H9 (cell line): ENCODE results near the gene ABCA1. TPM values are rescaled to one million over a fixed set of nuclear protein-coding genes. Genes with fewer than 3 reads are reported as not detected.

Experiments used
- DNase-seq: peaks from one replicate; pipeline ENCODE4 v3.0.0-alpha.2; 2017
- H2AFZ ChIP-seq: one replicate; pipeline ENCODE4 v1.6.1; 2013; ENCODE audit warnings: mild to moderate bottlenecking, low read length, control low read depth, moderate library complexity
- H2AK5ac ChIP-seq: 2 replicates; pipeline ENCODE4 v1.6.1; 2013; ENCODE audit warnings: low read length, control low read depth, mixed read lengths; ENCODE audit not compliant: insufficient read length
- H2BK120ac ChIP-seq: one replicate; pipeline ENCODE4 v1.6.1; 2013; ENCODE audit warnings: low read depth, mild to moderate bottlenecking, low read length, control low read depth, inconsistent platforms; ENCODE audit not compliant: poor library complexity, severe bottlenecking
- H2BK12ac ChIP-seq: 2 replicates; pipeline ENCODE4 v1.6.1; 2013; ENCODE audit warnings: low read length, control low read depth, mixed read lengths, low read depth; ENCODE audit not compliant: insufficient read length
- H2BK15ac ChIP-seq: 2 replicates; pipeline ENCODE4 v1.6.1; 2013; ENCODE audit warnings: low read depth, low read length, control low read depth
- H2BK20ac ChIP-seq: one replicate; pipeline ENCODE4 v1.6.1; 2013; ENCODE audit warnings: low read depth, mild to moderate bottlenecking, low read length, control low read depth, inconsistent platforms; ENCODE audit not compliant: poor library complexity, severe bottlenecking
- H2BK5ac ChIP-seq: 2 replicates; pipeline ENCODE4 v1.6.1; 2013; ENCODE audit warnings: low read length, control low read depth, mixed read lengths; ENCODE audit not compliant: insufficient read length
- H3K14ac ChIP-seq: 2 replicates; pipeline ENCODE4 v1.6.1; 2013; ENCODE audit warnings: low read length, control low read depth; ENCODE audit not compliant: insufficient read depth
- H3K18ac ChIP-seq: 2 replicates; pipeline ENCODE4 v1.6.1; 2013; ENCODE audit warnings: low read depth, mild to moderate bottlenecking, mixed read lengths, low read length, control low read depth; ENCODE audit not compliant: insufficient read length
- H3K23ac ChIP-seq: 2 replicates; pipeline ENCODE4 v1.6.1; 2013; ENCODE audit warnings: low read length, control low read depth, mixed read lengths, low read depth; ENCODE audit not compliant: insufficient read length
- H3K23me2 ChIP-seq: 2 replicates; pipeline ENCODE4 v1.6.1; 2013; ENCODE audit warnings: low read depth, mild to moderate bottlenecking, mixed read lengths, low read length, control low read depth; ENCODE audit not compliant: insufficient read length, poor library complexity, severe bottlenecking
- H3K27ac ChIP-seq: 2 replicates; pipeline ENCODE4 v1.5.1; 2013; ENCODE audit warnings: low read length, control low read depth, mixed read lengths, low read depth; ENCODE audit not compliant: insufficient read length
- H3K27me3 ChIP-seq: 2 replicates; pipeline ENCODE4 v1.6.1; 2013; ENCODE audit warnings: low read length, control low read depth, inconsistent platforms; ENCODE audit not compliant: insufficient read depth
- H3K4ac ChIP-seq: 2 replicates; pipeline ENCODE4 v1.6.1; 2013; ENCODE audit warnings: low read depth, mild to moderate bottlenecking, control low read depth, inconsistent platforms, low read length, moderate library complexity
- H3K4me1 ChIP-seq: 2 replicates; pipeline ENCODE4 v1.6.1; 2013; ENCODE audit warnings: low read length, control low read depth, inconsistent platforms; ENCODE audit not compliant: insufficient read depth
- H3K4me2 ChIP-seq: 2 replicates; pipeline ENCODE4 v1.6.1; 2013; ENCODE audit warnings: low read length, control low read depth, mixed read lengths; ENCODE audit not compliant: insufficient read length, insufficient read depth
- H3K56ac ChIP-seq: 2 replicates; pipeline ENCODE4 v1.6.1; 2013; ENCODE audit warnings: low read depth, mild to moderate bottlenecking, mixed read lengths, low read length, control low read depth; ENCODE audit not compliant: insufficient read length
- H3K79me1 ChIP-seq: 2 replicates; pipeline ENCODE4 v1.6.1; 2013; ENCODE audit warnings: low read depth, mild to moderate bottlenecking, moderate library complexity, low read length, control low read depth, inconsistent platforms; ENCODE audit not compliant: insufficient read depth, poor library complexity, severe bottlenecking
- H3K79me2 ChIP-seq: 2 replicates; pipeline ENCODE4 v1.6.1; 2013; ENCODE audit warnings: low read length, control low read depth, inconsistent platforms; ENCODE audit not compliant: insufficient read depth
- H3K9ac ChIP-seq: 2 replicates; pipeline ENCODE4 v1.6.1; 2013; ENCODE audit warnings: low read length, control low read depth, mixed read lengths; ENCODE audit not compliant: insufficient read length; ENCODE audit errors: extremely low read depth
- H3K9me3 ChIP-seq: one replicate; pipeline ENCODE4 v1.6.1; 2013; ENCODE audit warnings: low read depth, low read length, inconsistent platforms; ENCODE audit not compliant: control insufficient read depth
- H3T11ph ChIP-seq: one replicate; pipeline ENCODE4 v1.6.1; 2013; ENCODE audit warnings: mild to moderate bottlenecking, low read length, control low read depth, inconsistent platforms
- H4K20me1 ChIP-seq: one replicate; pipeline ENCODE4 v1.6.1; 2013; ENCODE audit not compliant: control insufficient read depth, insufficient read length, insufficient read depth
- H4K5ac ChIP-seq: 2 replicates; pipeline ENCODE4 v1.6.1; 2013; ENCODE audit warnings: low read depth, mild to moderate bottlenecking, mixed read lengths, low read length, control low read depth; ENCODE audit not compliant: insufficient read length
- H4K8ac ChIP-seq: replicated peaks from 2 replicates; pipeline ENCODE4 v1.6.1; 2013; ENCODE audit warnings: low read length, control low read depth, mixed read lengths, low read depth; ENCODE audit not compliant: insufficient read length
- H4K91ac ChIP-seq: 2 replicates; pipeline ENCODE4 v1.6.1; 2013; ENCODE audit warnings: low read depth, mild to moderate bottlenecking, moderate library complexity, mixed read lengths, low read length, control low read depth; ENCODE audit not compliant: insufficient read length
- H3K27ac Mint-ChIP-seq, 3 experiments: 2 replicates in 2 of 3; 3 replicates in 1 of 3; pipeline ENCODE4 v1.8.0; 2020 to 2021; ENCODE audit warnings: mixed read lengths in 3 of 3, mild to moderate bottlenecking in 1 of 3, moderate library complexity in 1 of 3
- H3K27me3 Mint-ChIP-seq: 2 replicates; pipeline ENCODE4 v1.8.0; 2021; ENCODE audit warnings: low read depth, mild to moderate bottlenecking, moderate library complexity, mixed read lengths
- H3K36me3 Mint-ChIP-seq, 3 experiments: 2 replicates in 2 of 3; 3 replicates in 1 of 3; pipeline ENCODE4 v1.8.0; 2020 to 2021; ENCODE audit warnings: low read depth in 3 of 3, mixed read lengths in 3 of 3; ENCODE audit not compliant: insufficient read depth in 1 of 3
- H3K4me1 Mint-ChIP-seq, 2 experiments: 2 replicates each; pipeline ENCODE4 v1.8.0; 2020; ENCODE audit warnings: mixed read lengths in 2 of 2
- H3K4me3 Mint-ChIP-seq, 2 experiments: 2 replicates in 1 of 2; 3 replicates in 1 of 2; pipeline ENCODE4 v1.8.0; 2020 to 2021; ENCODE audit warnings: mild to moderate bottlenecking in 2 of 2, mixed read lengths in 2 of 2, moderate library complexity in 1 of 2
- H3K9me3 Mint-ChIP-seq, 2 experiments: 2 replicates in 1 of 2; 3 replicates in 1 of 2; pipeline ENCODE4 v1.8.0; 2020; ENCODE audit warnings: mild to moderate bottlenecking in 2 of 2, mixed read lengths in 2 of 2, moderate library complexity in 1 of 2
- WGBS: extraction: QIAGEN DNeasy Blood & Tissue Kit; methylation state at CpG from one replicate; pipeline ENCODE4 v1.1.7; 2013; ENCODE audit warnings: missing lambda C conversion rate, low lambda C conversion rate, mixed read lengths; ENCODE audit not compliant: insufficient read length; ENCODE audit errors: extremely low coverage; 5-methylcytosine and 5-hydroxymethylcytosine counted together
- total RNA-seq: library from RNA; stranded (reverse); gene quantifications from 2 replicates; pipeline ENCODE4 v1.2.1, GENCODE V29; 2021
- TF ChIP-seq, protein P1 (sequence below): fragments of 200-600 bp; sonication (generic); conservative IDR thresholded peaks from 3 replicates; pipeline ENCODE4 v1.8.0; 2021; ENCODE audit warnings: antibody characterized with exemption, mild to moderate bottlenecking

Gene ABCA1
- total RNA-seq, 1 experiment from 2014 or later: 16.6 TPM

DNA sequence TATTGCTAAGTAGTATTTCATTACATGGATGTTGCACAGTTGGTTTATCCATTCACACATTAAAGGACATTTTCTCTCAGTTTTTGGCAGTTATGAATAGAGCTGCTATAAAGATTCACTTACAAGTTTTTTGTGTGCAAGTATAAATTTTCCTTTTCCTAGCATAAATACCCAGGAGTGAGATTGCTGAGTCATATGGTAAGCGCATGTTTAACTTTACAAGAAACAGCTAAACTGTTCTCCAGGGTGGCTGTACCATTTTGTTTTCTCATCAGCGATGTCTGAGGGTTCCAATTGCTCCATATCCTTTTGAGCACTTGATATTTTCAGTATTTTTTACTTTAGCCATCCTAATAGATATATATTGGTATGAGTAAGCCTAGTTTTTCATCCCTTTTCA, 16.4 kb upstream of the ABCA1 start:
- H3K4me1 ChIP-seq: no peaks in the 10 kb centered on the region
- no peak for DNase-seq
- no peak overlapping the region for H4K5ac ChIP-seq
- no peaks in the 10 kb centered on the region for H4K20me1 ChIP-seq
- TF ChIP-seq, protein P1, sequence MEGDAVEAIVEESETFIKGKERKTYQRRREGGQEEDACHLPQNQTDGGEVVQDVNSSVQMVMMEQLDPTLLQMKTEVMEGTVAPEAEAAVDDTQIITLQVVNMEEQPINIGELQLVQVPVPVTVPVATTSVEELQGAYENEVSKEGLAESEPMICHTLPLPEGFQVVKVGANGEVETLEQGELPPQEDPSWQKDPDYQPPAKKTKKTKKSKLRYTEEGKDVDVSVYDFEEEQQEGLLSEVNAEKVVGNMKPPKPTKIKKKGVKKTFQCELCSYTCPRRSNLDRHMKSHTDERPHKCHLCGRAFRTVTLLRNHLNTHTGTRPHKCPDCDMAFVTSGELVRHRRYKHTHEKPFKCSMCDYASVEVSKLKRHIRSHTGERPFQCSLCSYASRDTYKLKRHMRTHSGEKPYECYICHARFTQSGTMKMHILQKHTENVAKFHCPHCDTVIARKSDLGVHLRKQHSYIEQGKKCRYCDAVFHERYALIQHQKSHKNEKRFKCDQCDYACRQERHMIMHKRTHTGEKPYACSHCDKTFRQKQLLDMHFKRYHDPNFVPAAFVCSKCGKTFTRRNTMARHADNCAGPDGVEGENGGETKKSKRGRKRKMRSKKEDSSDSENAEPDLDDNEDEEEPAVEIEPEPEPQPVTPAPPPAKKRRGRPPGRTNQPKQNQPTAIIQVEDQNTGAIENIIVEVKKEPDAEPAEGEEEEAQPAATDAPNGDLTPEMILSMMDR: no peak
- no peak overlapping the region for H2BK5ac ChIP-seq
- no peak overlapping the region for H4K8ac ChIP-seq
- H2BK20ac ChIP-seq: no peak overlapping the region
- Mint-ChIP-seq H3K4me1 (peaks cover 6 to 15% of the 10 kb centered on the region in 2 experiments), H3K4me3 (no peak overlapping the region), H3K27ac (no peak overlapping the region), H3K36me3 (no peaks in the 10 kb centered on the region), H3K27me3 (no peaks in the 10 kb centered on the region), H3K9me3 (no peaks in the 10 kb centered on the region)
- H3K23me2 ChIP-seq: no peaks in the 10 kb centered on the region
- H3K18ac ChIP-seq: no peak overlapping the region
- no peak overlapping the region for H3K9ac ChIP-seq
- no peak overlapping the region for H3K23ac ChIP-seq
- no peak overlapping the region for H3K14ac ChIP-seq
- H3K9me3 ChIP-seq: no peaks in the 10 kb centered on the region
- WGBS: no CpG with 5 or more reads among the region's 2 CpGs
- H3K4me2 ChIP-seq: no peak overlapping the region
- no peaks in the 10 kb centered on the region for H3K79me2 ChIP-seq
- H3K56ac ChIP-seq: no peak overlapping the region
- no peak overlapping the region for H2BK12ac ChIP-seq
- H3K27me3 ChIP-seq: no peaks in the 10 kb centered on the region
- no peak overlapping the region for H4K91ac ChIP-seq
- H2BK15ac ChIP-seq: no peak overlapping the region
- H2AFZ ChIP-seq: no peak overlapping the region
- no peak overlapping the region for H3K27ac ChIP-seq
- no peaks in the 10 kb centered on the region for H3K79me1 ChIP-seq
- H3T11ph ChIP-seq: no peak overlapping the region
- no peak overlapping the region for H2AK5ac ChIP-seq
- no peak overlapping the region for H3K4ac ChIP-seq
- H2BK120ac ChIP-seq: no peak overlapping the region
